DOHH2 (cell line): ENCODE data around the gene NRXN3.

Experiments
- H3F3A ChIP-seq: fragments of 200-600 bp; sonication (generic), shearing (Covaris generic); 2 replicates; pipeline ENCODE4 v1.6.0; 2016; ENCODE audit warnings: antibody characterized with exemption, mild to moderate bottlenecking; ENCODE audit not compliant: control insufficient read depth, insufficient read depth
- H3K27ac ChIP-seq: fragments of 200-600 bp; sonication (generic); 2 replicates; pipeline ENCODE4 v1.5.1; 2014; ENCODE audit warnings: low read depth, mild to moderate bottlenecking, low read length, moderate library complexity
- H3K27me3 ChIP-seq: fragments of 200-600 bp; sonication (generic); 2 replicates; pipeline ENCODE4 v1.6.1; 2014; ENCODE audit warnings: mild to moderate bottlenecking, low read length, mixed read lengths; ENCODE audit not compliant: control insufficient read depth
- H3K36me3 ChIP-seq: fragments of 200-600 bp; sonication (generic); 2 replicates; pipeline ENCODE4 v1.6.1; 2014; ENCODE audit warnings: mild to moderate bottlenecking, low read length, moderate library complexity, mixed read lengths; ENCODE audit not compliant: control insufficient read depth
- H3K4me1 ChIP-seq: fragments of 200-600 bp; sonication (generic); 2 replicates; pipeline ENCODE4 v1.6.1; 2014; ENCODE audit warnings: mild to moderate bottlenecking, low read length, mixed read lengths; ENCODE audit not compliant: control insufficient read depth
- H3K4me2 ChIP-seq: fragments of 200-600 bp; sonication (generic); 2 replicates; pipeline ENCODE4 v1.6.0; 2014; ENCODE audit warnings: mild to moderate bottlenecking, low read length, moderate library complexity
- H3K4me3 ChIP-seq: fragments of 200-600 bp; sonication (generic); 2 replicates; pipeline ENCODE4 v1.5.1; 2014; ENCODE audit warnings: mild to moderate bottlenecking, low read length, mixed read lengths
- H3K79me2 ChIP-seq: fragments of 200-600 bp; sonication (generic); 2 replicates; pipeline ENCODE4 v1.6.1; 2014; ENCODE audit warnings: mild to moderate bottlenecking, low read length, mixed read lengths; ENCODE audit not compliant: control insufficient read depth
- H3K9me2 ChIP-seq: fragments of 200-600 bp; sonication (generic); replicated peaks from 2 replicates; pipeline ENCODE4 v1.6.1; 2014; ENCODE audit warnings: mild to moderate bottlenecking, low read length, mixed read lengths; ENCODE audit not compliant: control insufficient read depth
- H3K9me3 ChIP-seq: fragments of 200-600 bp; sonication (generic); 2 replicates; pipeline ENCODE4 v1.6.1; 2014; ENCODE audit warnings: antibody characterized with exemption, low read length, mixed read lengths; ENCODE audit not compliant: control insufficient read depth, insufficient read depth
- H4K20me1 ChIP-seq: fragments of 200-600 bp; sonication (generic); 2 replicates; pipeline ENCODE4 v1.6.0; 2014; ENCODE audit warnings: low read depth, mild to moderate bottlenecking, antibody characterized with exemption, low read length, moderate library complexity; ENCODE audit not compliant: control insufficient read depth, insufficient read depth
- CTCF ChIP-seq: fragments of 200-600 bp; sonication (generic); IDR thresholded peaks from one replicate; pipeline ENCODE4 v1.5.1; 2014; ENCODE audit warnings: antibody characterized with exemption, mild to moderate bottlenecking, low read depth, low read length; ENCODE audit not compliant: poor library complexity, severe bottlenecking
- EZH2phosphoT487 ChIP-seq: fragments of 200-600 bp; sonication (generic); IDR thresholded peaks from 2 replicates; pipeline ENCODE4 v1.6.1; 2017; ENCODE audit warnings: borderline replicate concordance, mild to moderate bottlenecking, antibody characterized with exemption, low read length, moderate library complexity, mixed read lengths

Gene NRXN3

GRCh38 chr14:78182722-78183121, 12.5 kb downstream of the NRXN3 start:
- Histone ChIP-seq H4K20me1 (no peaks in the 10 kb centered on the region), H3K4me1 (no peaks in the 10 kb centered on the region), H3K4me2 (no peak overlapping the region), H3K36me3 (no peaks in the 10 kb centered on the region), H3K9me3 (no peaks in the 10 kb centered on the region), H3F3A (no peaks in the 10 kb centered on the region), H3K27ac (no peak overlapping the region), H3K27me3 (no peaks in the 10 kb centered on the region), H3K4me3 (no peak overlapping the region), H3K79me2 (no peaks in the 10 kb centered on the region), H3K9me2 (no peaks in the 10 kb centered on the region)
- TF ChIP-seq EZH2phosphoT487 (no peak), CTCF (no peak)

- H3K79me2 ChIP-seq, result no peaks in the 10 kb centered on the region
These were observed 14.0 kb downstream of the NRXN3 start for GRCh38 chr14:78184157-78184556.

GRCh38 chr14:78186277-78186676, 16.1 kb downstream of the NRXN3 start:
- Histone ChIP-seq H3F3A (no peaks in the 10 kb centered on the region), H3K36me3 (no peaks in the 10 kb centered on the region), H3K4me1 (no peaks in the 10 kb centered on the region), H3K9me2 (no peaks in the 10 kb centered on the region), H3K9me3 (no peaks in the 10 kb centered on the region), H3K27ac (no peak overlapping the region), H3K79me2 (no peaks in the 10 kb centered on the region), H3K4me2 (no peak overlapping the region), H4K20me1 (no peaks in the 10 kb centered on the region), H3K27me3 (0 out of 2 replicates have a peak, but pooled peaks cover 2% of the 10 kb centered on the region), H3K4me3 (no peak overlapping the region)
- TF ChIP-seq CTCF (no peak), EZH2phosphoT487 (no peak)

More at GRCh38 chr14:78184157-78184556, 14.0 kb downstream of the NRXN3 start:
- Histone ChIP-seq H3K36me3 (no peaks in the 10 kb centered on the region), H3K9me3 (no peaks in the 10 kb centered on the region), H3F3A (no peaks in the 10 kb centered on the region), H3K9me2 (no peaks in the 10 kb centered on the region), H3K4me3 (no peak overlapping the region), H3K4me2 (no peak overlapping the region), H3K27ac (no peak overlapping the region), H4K20me1 (no peaks in the 10 kb centered on the region), H3K27me3 (0 out of 2 replicates have a peak, but pooled peaks cover 2% of the 10 kb centered on the region), H3K4me1 (no peaks in the 10 kb centered on the region)
- TF ChIP-seq CTCF (no peak), EZH2phosphoT487 (no peak)
